EL (cell line): ENCODE results near the gene STUM.
A peak's percentile ranks its signal among the peaks of the same experiment; 100 is the strongest.
"Not testable (repeated sequence)": the region's sequence is repeated elsewhere in the genome, so short reads cannot be mapped to it uniquely, and the experiment has no call there.

Experiments
- DNase-seq: peaks from one replicate; pipeline ENCODE4 v3.0.0-alpha.2; 2016

The STUM gene

GRCh38 chr1:226606311-226607267 lies 58.0 kb downstream of the STUM start:
- DNase-seq = no peak

DNA sequence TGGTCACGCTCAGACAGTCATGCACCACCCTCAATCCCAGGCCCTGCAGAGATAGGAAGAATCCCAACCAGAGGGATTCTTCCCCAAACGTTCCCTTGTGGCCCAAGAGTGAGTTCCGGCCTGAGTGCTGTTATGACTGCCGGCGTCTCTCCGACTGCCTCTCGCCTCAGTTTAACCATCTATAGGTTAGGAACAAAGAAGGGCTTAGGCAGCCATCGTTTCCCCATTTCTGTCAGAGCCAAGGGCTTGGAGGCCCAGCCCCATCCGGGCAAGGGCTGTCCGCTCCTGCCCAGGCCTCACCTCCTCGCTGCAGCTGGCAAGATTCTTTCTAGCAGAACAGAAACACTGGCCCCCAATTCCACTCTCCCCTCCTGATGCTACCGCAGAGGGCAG lies 58.7 kb downstream of the STUM start:
- DNase-seq = no peak

GRCh38 chr1:226607821-226608220 lies 59.3 kb downstream of the STUM start:
- no peak for DNase-seq

- DNase-seq = peak; percentile 56
These were observed 60.3 kb downstream of the STUM start for GRCh38 chr1:226608699-226609505.

- DNase-seq = no peak
These were observed 61.4 kb downstream of the STUM start for GRCh38 chr1:226609836-226610455.

DNA sequence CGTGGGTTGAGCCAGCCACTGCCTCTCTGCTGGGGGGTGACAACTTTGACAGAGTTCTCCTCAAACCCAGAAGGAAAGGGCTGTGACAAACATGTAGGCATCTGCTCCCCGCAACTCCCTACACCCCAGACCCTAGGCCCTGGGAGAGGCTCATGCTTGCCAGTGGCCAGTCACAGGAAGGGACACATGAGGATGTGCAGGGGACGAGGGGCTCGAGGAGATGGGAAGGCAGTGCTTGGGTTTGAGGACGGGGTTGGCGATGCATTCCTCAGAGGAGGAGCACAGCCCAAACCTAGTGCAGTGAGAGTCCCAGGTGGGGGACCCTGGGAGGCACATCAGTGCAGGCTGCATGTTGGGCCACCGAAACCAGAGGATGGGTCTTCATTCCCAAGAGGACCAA lies 62.1 kb downstream of the STUM start:
- DNase-seq = no peak

GRCh38 chr1:226611301-226611700 lies 62.7 kb downstream of the STUM start:
- no peak for DNase-seq

GRCh38 chr1:226611980-226612379 lies 63.4 kb downstream of the STUM start:
- DNase-seq = not testable (repeated sequence)

GRCh38 chr1:226615876-226616275 lies 67.3 kb downstream of the STUM start:
- no peak for DNase-seq

DNA sequence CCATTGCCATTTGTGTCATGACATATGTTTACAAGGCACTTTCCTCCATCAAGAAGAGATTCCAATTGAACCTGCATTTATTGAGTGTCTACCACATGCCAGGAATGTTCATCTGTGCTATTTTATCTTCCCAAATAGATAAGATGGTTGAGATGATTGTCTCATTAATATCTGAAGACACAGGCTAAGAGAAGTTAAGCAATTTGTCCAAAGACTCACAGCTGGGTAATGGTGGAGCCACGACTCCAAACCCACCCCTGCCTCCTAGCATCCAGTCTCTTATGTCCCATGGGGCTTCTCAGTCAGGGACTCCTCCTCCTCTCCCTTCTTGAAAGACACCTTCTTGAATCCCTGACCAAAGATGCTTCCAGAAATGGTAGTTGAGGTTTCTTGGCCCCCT lies 68.1 kb downstream of the STUM start:
- no peak for DNase-seq

GRCh38 chr1:226617109-226617508 lies 68.5 kb downstream of the STUM start:
- no peak for DNase-seq

DNA sequence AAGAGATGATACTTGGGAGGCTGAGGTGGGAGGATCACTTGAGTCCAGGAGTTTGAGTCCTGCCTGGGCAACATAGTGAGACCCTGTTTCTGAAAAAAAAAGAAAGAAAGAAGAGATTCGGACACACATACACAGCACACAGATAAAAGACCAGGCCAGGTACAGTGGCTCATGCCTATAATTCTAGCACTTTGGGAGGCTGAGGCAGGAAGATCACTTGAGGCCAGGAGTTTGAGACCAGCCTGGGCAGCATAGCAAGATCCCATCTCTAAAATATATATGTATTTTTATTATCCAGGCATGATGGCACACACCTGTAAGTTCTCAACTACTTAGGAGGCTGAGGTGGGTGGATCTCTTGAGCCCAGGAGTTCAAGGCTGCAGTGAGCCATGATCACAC lies 69.2 kb downstream of the STUM start:
- DNase-seq = not testable (repeated sequence)

GRCh38 chr1:226618380-226618779 lies 69.8 kb downstream of the STUM start:
- DNase-seq = no peak

GRCh38 chr1:226619031-226619430 lies 70.5 kb downstream of the STUM start:
- DNase-seq = no peak

DNA sequence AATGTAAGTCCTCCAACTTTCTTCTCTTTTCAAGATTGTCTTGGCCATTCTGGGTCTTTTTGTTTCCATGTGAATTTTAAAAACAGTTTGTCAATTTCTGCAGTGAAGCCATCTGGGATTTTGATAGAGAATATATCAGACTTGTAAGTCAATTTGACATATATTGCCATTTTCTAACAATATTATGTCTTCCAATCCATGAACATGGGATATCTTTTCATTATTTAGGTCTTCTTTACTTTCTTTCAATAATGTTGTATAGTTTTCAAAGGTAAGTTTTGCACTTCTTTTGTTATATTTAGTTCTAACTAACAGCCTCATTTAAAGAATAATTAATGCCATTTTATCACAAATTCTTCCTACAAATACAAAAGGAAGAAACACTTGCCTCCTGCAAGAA lies 73.4 kb downstream of the STUM start:
- DNase-seq = no peak

GRCh38 chr1:226624526-226624925 lies 76.0 kb downstream of the STUM start:
- DNase-seq = peak; percentile 92

DNA sequence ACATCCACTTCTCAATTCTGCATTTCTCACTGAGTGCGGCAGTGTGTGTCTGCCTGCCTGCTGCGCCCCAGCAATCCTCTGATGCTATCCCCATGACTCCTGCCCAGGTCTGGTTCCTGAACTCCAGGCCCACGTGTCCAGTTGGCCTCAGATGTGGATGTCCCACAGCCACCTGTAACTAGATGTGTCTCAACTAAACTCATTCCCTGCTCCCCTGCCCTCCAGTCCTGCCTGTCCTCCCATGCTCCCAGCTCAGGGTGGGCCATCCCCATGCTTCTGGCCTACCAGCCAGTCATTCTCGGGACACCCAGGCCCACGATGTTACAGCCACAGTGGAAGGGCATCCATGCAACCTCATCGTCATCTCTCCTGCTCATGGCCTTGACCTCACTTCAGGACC lies 76.8 kb downstream of the STUM start:
- DNase-seq = no peak

DNA sequence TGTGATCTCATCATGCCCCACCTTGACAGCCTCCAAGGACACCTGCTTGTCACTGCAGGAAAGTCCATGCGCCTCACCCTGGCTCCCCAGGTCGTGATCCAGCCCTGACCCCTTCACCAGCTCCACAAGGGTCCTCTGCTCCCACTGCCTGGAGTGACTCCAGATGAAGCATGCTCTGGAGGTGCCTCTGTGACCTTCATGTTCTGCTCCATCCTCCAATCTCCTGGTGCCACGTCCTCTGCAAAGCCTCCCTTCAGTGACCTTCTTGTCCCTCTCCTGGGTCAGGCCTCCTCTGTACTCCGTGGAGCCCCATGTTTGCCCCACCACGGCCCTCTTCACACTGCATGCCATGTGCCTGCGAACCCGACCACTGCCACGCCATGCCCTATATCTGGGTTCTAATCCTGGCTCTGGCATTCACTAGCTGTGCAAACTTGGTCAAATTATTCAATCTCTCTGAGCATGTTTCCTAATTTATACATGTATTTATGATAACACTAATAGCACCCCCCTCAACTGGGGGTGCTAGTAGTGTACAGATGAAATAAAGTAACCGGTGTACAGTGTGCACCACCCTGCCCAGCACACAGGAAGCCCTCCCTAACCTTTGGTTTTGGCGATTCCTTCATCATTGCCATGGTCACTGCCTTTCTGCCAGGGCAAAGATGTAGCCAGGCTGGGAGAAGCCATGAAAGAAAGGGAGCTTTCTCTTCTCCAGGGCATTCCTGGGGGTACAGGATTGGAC lies 77.4 kb downstream of the STUM start:
- no peak for DNase-seq

GRCh38 chr1:226626577-226626956 lies 78.0 kb downstream of the STUM start:
- DNase-seq = peak; percentile 69

- DNase-seq = no peak
These were observed 78.6 kb downstream of the STUM start for GRCh38 chr1:226627050-226627755.

DNA sequence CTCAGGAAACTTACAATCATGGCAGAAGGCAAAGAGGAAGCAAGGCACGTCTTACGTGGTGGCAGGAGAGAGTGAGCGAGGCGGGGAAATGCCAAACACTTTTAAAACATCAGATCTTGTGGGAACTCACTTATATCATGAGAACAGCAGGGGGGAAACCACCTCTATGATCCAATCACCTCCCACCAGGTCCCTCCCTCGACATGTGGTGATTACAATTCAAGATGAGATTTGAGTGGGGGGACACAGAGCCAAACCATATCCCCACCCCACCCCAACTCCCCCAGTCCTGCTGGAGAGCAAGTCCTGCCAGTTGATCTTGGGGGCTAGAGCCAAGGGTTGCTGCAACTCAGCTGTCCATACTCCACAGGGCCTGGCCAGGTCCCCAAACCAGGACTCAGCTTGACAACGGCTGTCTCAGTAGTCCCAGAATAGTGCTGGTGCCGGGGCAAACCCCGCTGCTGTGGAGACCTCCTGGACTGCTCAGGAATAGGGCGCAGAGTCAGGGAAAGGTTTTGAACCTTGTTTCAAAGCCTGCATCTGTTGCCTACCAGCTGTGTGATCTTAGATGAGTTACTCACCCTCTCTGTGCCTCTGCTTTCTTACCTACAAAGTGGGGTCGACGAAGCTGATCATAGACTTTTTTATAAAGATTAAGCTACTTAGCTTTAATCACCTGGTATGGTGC lies 79.5 kb downstream of the STUM start:
- no peak for DNase-seq
